GM12878 (cell line): Measurements from ENCODE around the gene SLC2A14. TPM values are rescaled to one million over a fixed set of nuclear protein-coding genes. Genes with fewer than 3 reads are reported as not detected.
"Not testable (repeated sequence)": the region's sequence is repeated elsewhere in the genome, so short reads cannot be mapped to it uniquely, and the experiment has no call there.

Experiments
- ATAC-seq: fragments of 200-7000 bp; cut with Tn5 transposase; 3 replicates; pipeline ENCODE4 v1.9.1; 2020; ENCODE audit warnings: mild to moderate bottlenecking, moderate library complexity
- BruUV-seq: library from RNA; stranded (reverse); fragments of 400-500 nt; replicated peaks from 2 replicates; lab custom pipeline; 2021; lab: Mats Ljungman, UMichigan
- CTCF ChIA-PET: fragments of 300-600 bp; sonication (Branson Sonifier 250); formaldehyde crosslinking; extraction: SDS; loops from one replicate; lab custom pipeline; 2021; ENCODE audit warnings: inconsistent platforms; lab: Yijun Ruan, JAX
- POLR2A ChIA-PET: fragments of 350-600 bp; formaldehyde crosslinking; extraction: SDS; loops from one replicate; lab custom pipeline; 2021; ENCODE audit warnings: inconsistent platforms; lab: Charles Lee
- RAD21 ChIA-PET: fragments of 300-600 bp; sonication (Branson Sonifier 250); formaldehyde crosslinking; loops from one replicate; lab custom pipeline; 2023; ENCODE audit warnings: antibody characterized with exemption; ENCODE audit not compliant: unreplicated experiment; lab: Charles Lee
- SMC1A ChIA-PET: fragments of 300-600 bp; sonication (Branson Sonifier 250); formaldehyde crosslinking; loops from one replicate; lab custom pipeline; 2023; ENCODE audit not compliant: unreplicated experiment, uncharacterized antibody; lab: Charles Lee
- DNase-seq: peaks from one replicate; pipeline ENCODE4 v3.0.0-alpha.2; 2011; ENCODE audit warnings: low read depth, low spot score
- FAIRE-seq: peaks from 3 replicates; lab custom pipeline; 2011; peaks lifted over from hg19 to GRCh38; lab: Jason Lieb, UNC
- H2AFZ ChIP-seq: 2 replicates; pipeline ENCODE4 v1.6.0; 2011; ENCODE audit warnings: low read depth, low read length, control low read depth; ENCODE audit not compliant: control insufficient read depth
- H3K27ac ChIP-seq: 2 replicates; pipeline ENCODE4 v1.5.1; 2011; ENCODE audit warnings: control low read depth; ENCODE audit not compliant: control insufficient read depth, insufficient read depth
- H3K27me3 ChIP-seq, 2 experiments: replicated peaks in 1 of 2; 2 replicates each; pipeline versions ENCODE4 v1.6.0 to v1.6.1; 2011; ENCODE audit warnings: low read length in 1 of 2; ENCODE audit not compliant: control insufficient read depth in 2 of 2, insufficient read depth in 2 of 2
- H3K36me3 ChIP-seq, 2 experiments: 2 replicates each; pipeline ENCODE4 v1.5.1; 2011; ENCODE audit warnings: low read length in 1 of 2; ENCODE audit not compliant: control insufficient read depth in 2 of 2, insufficient read depth in 2 of 2
- H3K4me1 ChIP-seq: 2 replicates; pipeline ENCODE4 v1.6.1; 2011; ENCODE audit warnings: mild to moderate bottlenecking, low read length, moderate library complexity, mixed read lengths; ENCODE audit not compliant: control insufficient read depth, insufficient read depth
- H3K4me2 ChIP-seq: 2 replicates; pipeline ENCODE4 v1.6.0; 2011; ENCODE audit warnings: control low read depth; ENCODE audit not compliant: control insufficient read depth, insufficient read depth
- H3K4me3 ChIP-seq: fragments of 200-600 bp; sonication (generic); 2 replicates; pipeline ENCODE4 v1.5.1; 2016
- H3K79me2 ChIP-seq: 2 replicates; pipeline ENCODE4 v1.6.0; 2011; ENCODE audit warnings: low read length; ENCODE audit not compliant: control insufficient read depth, insufficient read depth
- H3K9ac ChIP-seq: 2 replicates; pipeline ENCODE4 v1.8.0; 2011; ENCODE audit warnings: low read length, control low read depth, mixed read lengths; ENCODE audit not compliant: control insufficient read depth, insufficient read depth
- H3K9me3 ChIP-seq: replicated peaks from 3 replicates; pipeline ENCODE4 v1.5.1; 2011; ENCODE audit warnings: mild to moderate bottlenecking, low read length; ENCODE audit not compliant: control insufficient read depth, insufficient read depth
- H4K20me1 ChIP-seq: 2 replicates; pipeline ENCODE4 v1.6.0; 2011; ENCODE audit not compliant: control insufficient read depth, insufficient read depth
- BCL11A ChIP-seq: IDR thresholded peaks from 2 replicates; pipeline ENCODE4 v1.6.1; 2011; ENCODE audit warnings: low read depth, low read length
- KDM1A ChIP-seq: fragments of 200-600 bp; sonication (generic); IDR thresholded peaks from 2 replicates; pipeline ENCODE4 v1.6.1; 2016; ENCODE audit warnings: borderline replicate concordance
- MEF2B ChIP-seq: fragments of 450-650 bp; IDR thresholded peaks from 2 replicates; pipeline ENCODE4 v1.6.1; 2018; ENCODE audit warnings: mild to moderate bottlenecking, moderate library complexity; ENCODE audit not compliant: partially characterized antibody, poor library complexity, severe bottlenecking
- WRNIP1 ChIP-seq: IDR thresholded peaks from 2 replicates; pipeline ENCODE4 v1.6.1; 2011; ENCODE audit warnings: low read depth, low read length, improper control_type of control experiment, borderline replicate concordance
- WGBS: methylation state at CpG from one replicate; pipeline ENCODE4 v1.1.6; 2016; ENCODE audit warnings: low lambda C conversion rate; ENCODE audit not compliant: insufficient replicate concordance, insufficient coverage; ENCODE audit errors: missing lambda C conversion rate; 5-methylcytosine and 5-hydroxymethylcytosine counted together
- in situ Hi-C: fragments of 300-500 bp; cut with MboI; formaldehyde crosslinking; loops from 9 replicates; pipeline ENCODE4 v1.14.3; 2018; ENCODE audit warnings: mixed read lengths
- intact Hi-C: fragments of 100-400 bp; cut with micrococcal nuclease; formaldehyde crosslinking; loops from one replicate; pipeline ENCODE4 v1.14.2; 2022; ENCODE audit not compliant: unreplicated experiment
- polyA plus RNA-seq, 11 experiments: library from polyadenylated mRNA; depleted of rRNA in 4 of 11; unstranded in 6 of 11; stranded (reverse) in 5 of 11; fragments of >200 nt; fragmentation: Nextera tagmentation in 4 of 11; fragmentation: Illumina TruSeq in 1 of 11; extraction: Ambion mirVana in 4 of 11; extraction: Trizol in 1 of 11; gene quantifications; 1 replicate in 1 of 11; 2 replicates in 10 of 11; pipeline versions ENCODE4 v1.2.1 to v1.2.3, GENCODE V29; 2011 to 2016; ENCODE audit warnings: inconsistent platforms in 2 of 11, missing spikeins in 2 of 11, low read depth in 1 of 11
- total RNA-seq, 4 experiments: library from RNA; depleted of rRNA in 3 of 4; stranded (reverse); fragments of >200 nt in 3 of 4; fragmentation: Illumina TruSeq in 1 of 4; extraction: Trizol in 1 of 4; gene quantifications; 2 replicates each; pipeline versions ENCODE4 v1.2.1 to v1.2.3, GENCODE V29; 2013 to 2021
- TF ChIP-seq, protein P1 (sequence below): IDR thresholded peaks from 2 replicates; pipeline ENCODE4 v1.6.1; 2011; ENCODE audit warnings: mild to moderate bottlenecking, low read depth, low read length, moderate library complexity; ENCODE audit not compliant: insufficient replicate concordance
- TF ChIP-seq, protein P2 (sequence below): fragments of 450-650 bp; IDR thresholded peaks from 2 replicates; pipeline ENCODE4 v1.6.1; 2018; ENCODE audit warnings: mild to moderate bottlenecking, low read depth, moderate library complexity; ENCODE audit not compliant: partially characterized antibody

SLC2A14 gene
- total and polyA plus RNA-seq, 10 of the 15 experiments (the other 5 are each of a cell fraction or from before 2014, with no cell fraction given), result 0.05 to 0.69 (median 0.19) TPM; not detected in 1

DNA sequence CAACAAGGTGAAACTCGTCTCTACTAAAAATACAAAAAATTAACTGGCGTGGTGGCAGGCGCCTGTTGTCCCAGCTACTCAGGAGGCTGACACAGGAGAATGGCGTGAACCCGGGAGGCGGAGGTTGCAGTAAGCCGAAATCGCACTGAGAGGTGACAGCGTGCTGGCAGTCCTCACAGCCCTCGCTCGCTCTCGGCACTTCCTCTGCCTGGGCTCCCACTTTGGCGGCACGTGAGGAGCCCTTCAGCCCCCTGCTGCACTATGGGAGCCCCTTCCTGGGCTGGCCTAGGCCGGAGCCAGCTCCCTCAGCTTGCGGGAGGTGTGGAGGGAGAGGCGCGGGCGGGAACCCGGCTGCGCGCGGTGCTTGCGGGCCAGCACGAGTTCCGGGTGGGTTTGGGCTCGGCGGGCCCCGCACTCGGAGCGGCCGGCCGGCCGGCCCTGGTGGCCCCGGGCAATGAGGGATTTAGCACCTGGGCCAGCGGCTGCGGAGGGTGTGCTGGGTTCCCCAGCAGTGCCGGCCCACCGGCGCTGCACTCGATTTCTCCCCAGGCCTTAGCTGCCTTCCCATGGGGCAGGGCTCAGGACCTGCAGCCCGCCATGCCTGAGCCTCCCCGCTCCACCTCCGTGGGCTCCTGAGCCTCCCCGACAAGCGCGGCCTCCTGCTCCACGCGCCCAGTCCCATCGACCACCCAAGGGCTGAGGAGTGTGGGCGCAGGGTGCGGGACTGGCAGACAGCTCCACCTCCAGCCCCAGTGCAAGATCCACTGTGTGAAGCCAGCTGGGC is 8.4 kb upstream of the SLC2A14 start:
- H3K36me3 ChIP-seq, intact Hi-C loops, H3K9me3 ChIP-seq, in situ Hi-C loops, H3K79me2 ChIP-seq, BruUV-seq, H3K4me1 ChIP-seq, ATAC-seq, FAIRE-seq, H4K20me1 ChIP-seq, SMC1A ChIA-PET, POLR2A ChIA-PET, H3K4me2 ChIP-seq, RAD21 ChIA-PET, DNase-seq, H3K4me3 ChIP-seq, H3K27me3 ChIP-seq, H3K27ac ChIP-seq, H2AFZ ChIP-seq, H3K9ac ChIP-seq, CTCF ChIA-PET: not testable (repeated sequence)
- WGBS, result 76% methylated on average over 28 of the region's 52 CpGs

DNA sequence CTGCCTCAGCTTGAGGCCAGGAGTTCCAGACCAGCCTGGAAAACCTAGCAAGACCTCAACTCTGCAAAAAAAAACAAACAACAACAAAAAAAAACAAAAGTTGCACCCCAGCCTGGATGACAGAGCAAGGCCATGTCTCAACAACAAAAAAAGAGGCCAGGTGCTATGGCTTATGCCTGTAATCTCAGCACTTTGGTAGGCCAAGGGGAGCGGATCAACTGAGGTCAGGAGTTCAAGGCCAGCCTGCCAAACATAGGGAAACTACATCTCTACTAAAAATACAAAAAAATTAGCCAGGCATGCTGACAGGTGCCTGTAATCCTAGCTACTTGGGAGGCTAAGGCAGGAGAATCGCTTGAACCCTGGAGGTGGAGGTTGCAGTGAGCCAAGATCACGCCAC is 6.5 kb upstream of the SLC2A14 start:
- WGBS, result 52% methylated on average over 3 of the region's 3 CpGs
- no peak for ATAC-seq
- RAD21 ChIA-PET, result no interaction called here

More for the DNA sequence above, 6.5 kb upstream of the SLC2A14 start:
- ChIA-PET POLR2A (no interaction called here), CTCF (no interaction called here), SMC1A (no interaction called here)
- no TSS peak for BruUV-seq
- FAIRE-seq (no peak), DNase-seq (no peak)
- Histone ChIP-seq H3K27ac (no peak overlapping the region), H4K20me1 (no peaks in the 10 kb centered on the region), H3K4me3 (no peak overlapping the region), H3K36me3 (no peaks in the 10 kb centered on the region), H3K79me2 (no peaks in the 10 kb centered on the region), H3K9me3 (no peaks in the 10 kb centered on the region), H2AFZ (no peak overlapping the region), H3K4me1 (no peaks in the 10 kb centered on the region), H3K9ac (no peak overlapping the region), H3K4me2 (no peak overlapping the region), H3K27me3 (no peaks in the 10 kb centered on the region)
- no peak for TF ChIP-seq BCL11A
- no peak for TF ChIP-seq MEF2B
- no peak for TF ChIP-seq KDM1A
- TF ChIP-seq, protein P1, sequence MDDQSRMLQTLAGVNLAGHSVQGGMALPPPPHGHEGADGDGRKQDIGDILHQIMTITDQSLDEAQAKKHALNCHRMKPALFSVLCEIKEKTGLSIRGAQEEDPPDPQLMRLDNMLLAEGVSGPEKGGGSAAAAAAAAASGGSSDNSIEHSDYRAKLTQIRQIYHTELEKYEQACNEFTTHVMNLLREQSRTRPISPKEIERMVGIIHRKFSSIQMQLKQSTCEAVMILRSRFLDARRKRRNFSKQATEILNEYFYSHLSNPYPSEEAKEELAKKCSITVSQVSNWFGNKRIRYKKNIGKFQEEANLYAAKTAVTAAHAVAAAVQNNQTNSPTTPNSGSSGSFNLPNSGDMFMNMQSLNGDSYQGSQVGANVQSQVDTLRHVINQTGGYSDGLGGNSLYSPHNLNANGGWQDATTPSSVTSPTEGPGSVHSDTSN, result no peak
- no peak for TF ChIP-seq WRNIP1
- TF ChIP-seq, protein P2, sequence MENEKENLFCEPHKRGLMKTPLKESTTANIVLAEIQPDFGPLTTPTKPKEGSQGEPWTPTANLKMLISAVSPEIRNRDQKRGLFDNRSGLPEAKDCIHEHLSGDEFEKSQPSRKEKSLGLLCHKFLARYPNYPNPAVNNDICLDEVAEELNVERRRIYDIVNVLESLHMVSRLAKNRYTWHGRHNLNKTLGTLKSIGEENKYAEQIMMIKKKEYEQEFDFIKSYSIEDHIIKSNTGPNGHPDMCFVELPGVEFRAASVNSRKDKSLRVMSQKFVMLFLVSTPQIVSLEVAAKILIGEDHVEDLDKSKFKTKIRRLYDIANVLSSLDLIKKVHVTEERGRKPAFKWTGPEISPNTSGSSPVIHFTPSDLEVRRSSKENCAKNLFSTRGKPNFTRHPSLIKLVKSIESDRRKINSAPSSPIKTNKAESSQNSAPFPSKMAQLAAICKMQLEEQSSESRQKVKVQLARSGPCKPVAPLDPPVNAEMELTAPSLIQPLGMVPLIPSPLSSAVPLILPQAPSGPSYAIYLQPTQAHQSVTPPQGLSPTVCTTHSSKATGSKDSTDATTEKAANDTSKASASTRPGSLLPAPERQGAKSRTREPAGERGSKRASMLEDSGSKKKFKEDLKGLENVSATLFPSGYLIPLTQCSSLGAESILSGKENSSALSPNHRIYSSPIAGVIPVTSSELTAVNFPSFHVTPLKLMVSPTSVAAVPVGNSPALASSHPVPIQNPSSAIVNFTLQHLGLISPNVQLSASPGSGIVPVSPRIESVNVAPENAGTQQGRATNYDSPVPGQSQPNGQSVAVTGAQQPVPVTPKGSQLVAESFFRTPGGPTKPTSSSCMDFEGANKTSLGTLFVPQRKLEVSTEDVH, result no peak
- in situ Hi-C loops, result no loop called here
- intact Hi-C loops, result no loop called here
